Nephron progenitor cell (in vitro differentiated cells): ENCODE results near the gene SPACA5.
"Not testable (repeated sequence)": the region's sequence is repeated elsewhere in the genome, so short reads cannot be mapped to it uniquely, and the experiment has no call there.

Experiments
- DNase-seq: peaks from one replicate; pipeline ENCODE4 v3.0.0; 2021
- H3K27ac Mint-ChIP-seq: 2 replicates; pipeline ENCODE4 v1.8.0; 2021; ENCODE audit warnings: mild to moderate bottlenecking, moderate library complexity, mixed read lengths
- H3K27me3 Mint-ChIP-seq: 2 replicates; pipeline ENCODE4 v1.8.0; 2021; ENCODE audit warnings: mild to moderate bottlenecking, low read depth, mixed read lengths; ENCODE audit not compliant: poor library complexity
- H3K36me3 Mint-ChIP-seq: 2 replicates; pipeline ENCODE4 v1.8.0; 2021; ENCODE audit warnings: low read depth, mixed read lengths
- H3K4me1 Mint-ChIP-seq: 2 replicates; pipeline ENCODE4 v1.8.0; 2021; ENCODE audit warnings: mixed read lengths
- H3K4me3 Mint-ChIP-seq: 2 replicates; pipeline ENCODE4 v1.8.0; 2021; ENCODE audit warnings: mild to moderate bottlenecking, moderate library complexity, mixed read lengths
- H3K9me3 Mint-ChIP-seq: 2 replicates; pipeline ENCODE4 v1.8.0; 2021; ENCODE audit warnings: mild to moderate bottlenecking, moderate library complexity, mixed read lengths
- CTCF ChIP-seq: fragments of 200-600 bp; sonication (generic); IDR thresholded peaks from 2 replicates; pipeline ENCODE4 v1.5.0; 2021; ENCODE audit warnings: antibody characterized with exemption

Gene SPACA5

GRCh38 chrX:48030237-48030636 lies 23.4 kb downstream of the SPACA5 start:
- H3K27ac Mint-ChIP-seq, result no peak overlapping the region
- DNase-seq, result no peak
- H3K4me3 Mint-ChIP-seq, result no peak overlapping the region
- no peaks in the 10 kb centered on the region for H3K27me3 Mint-ChIP-seq
- TF ChIP-seq CTCF, result no peak
- peaks cover 55% of the 10 kb centered on the region for H3K9me3 Mint-ChIP-seq
- H3K36me3 Mint-ChIP-seq, result peaks cover 13% of the 10 kb centered on the region
- H3K4me1 Mint-ChIP-seq, result peaks cover 5% of the 10 kb centered on the region

DNA sequence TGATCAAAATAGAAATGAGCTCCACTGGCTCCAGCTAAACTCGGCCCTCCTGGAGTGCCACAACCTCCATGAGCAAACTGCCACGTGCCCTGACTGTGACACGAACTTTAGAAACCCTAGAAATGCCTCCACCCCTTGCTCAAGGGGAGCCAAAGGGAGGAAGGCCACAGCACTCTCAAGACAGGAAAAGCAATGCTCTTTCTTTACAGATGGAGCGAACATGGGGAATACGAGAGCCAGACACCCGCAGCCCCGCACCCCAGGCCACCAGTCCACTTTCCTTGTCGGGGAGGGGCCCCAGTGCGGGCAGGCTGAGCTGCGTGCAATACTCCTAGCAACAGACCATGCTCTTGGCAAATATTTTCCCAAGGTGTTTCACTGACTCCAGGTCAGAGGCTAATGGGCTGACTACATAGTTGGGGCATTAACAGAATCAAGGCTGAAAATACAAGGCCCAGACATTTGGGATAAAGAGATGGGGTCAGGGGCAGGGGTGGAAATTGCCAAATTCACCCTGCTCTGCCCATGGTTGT lies 23.9 kb downstream of the SPACA5 start:
- H3K4me1 Mint-ChIP-seq, H3K27me3 Mint-ChIP-seq, H3K4me3 Mint-ChIP-seq, H3K27ac Mint-ChIP-seq, DNase-seq: not testable (repeated sequence)
- Mint-ChIP-seq H3K36me3 (peaks cover 13% of the 10 kb centered on the region), H3K9me3 (peaks cover 55% of the 10 kb centered on the region)

GRCh38 chrX:48035891-48036290 lies 29.1 kb downstream of the SPACA5 start:
- DNase-seq, result no peak
- TF ChIP-seq CTCF, result no peak
- Mint-ChIP-seq H3K4me3 (no peak overlapping the region), H3K36me3 (peaks cover 13% of the 10 kb centered on the region), H3K4me1 (no peaks in the 10 kb centered on the region), H3K27me3 (peaks cover 2% of the 10 kb centered on the region), H3K27ac (no peak overlapping the region), H3K9me3 (peaks cover 37% of the 10 kb centered on the region)

GRCh38 chrX:48043056-48043455 lies 36.3 kb downstream of the SPACA5 start:
- Mint-ChIP-seq H3K36me3 (peaks cover 6% of the 10 kb centered on the region), H3K4me1 (no peaks in the 10 kb centered on the region), H3K27ac (peak overlapping the region; percentile 40), H3K27me3 (peaks cover 4% of the 10 kb centered on the region), H3K4me3 (no peak overlapping the region), H3K9me3 (peaks cover 49% of the 10 kb centered on the region)
- no peak for DNase-seq
- no peak for TF ChIP-seq CTCF

DNA sequence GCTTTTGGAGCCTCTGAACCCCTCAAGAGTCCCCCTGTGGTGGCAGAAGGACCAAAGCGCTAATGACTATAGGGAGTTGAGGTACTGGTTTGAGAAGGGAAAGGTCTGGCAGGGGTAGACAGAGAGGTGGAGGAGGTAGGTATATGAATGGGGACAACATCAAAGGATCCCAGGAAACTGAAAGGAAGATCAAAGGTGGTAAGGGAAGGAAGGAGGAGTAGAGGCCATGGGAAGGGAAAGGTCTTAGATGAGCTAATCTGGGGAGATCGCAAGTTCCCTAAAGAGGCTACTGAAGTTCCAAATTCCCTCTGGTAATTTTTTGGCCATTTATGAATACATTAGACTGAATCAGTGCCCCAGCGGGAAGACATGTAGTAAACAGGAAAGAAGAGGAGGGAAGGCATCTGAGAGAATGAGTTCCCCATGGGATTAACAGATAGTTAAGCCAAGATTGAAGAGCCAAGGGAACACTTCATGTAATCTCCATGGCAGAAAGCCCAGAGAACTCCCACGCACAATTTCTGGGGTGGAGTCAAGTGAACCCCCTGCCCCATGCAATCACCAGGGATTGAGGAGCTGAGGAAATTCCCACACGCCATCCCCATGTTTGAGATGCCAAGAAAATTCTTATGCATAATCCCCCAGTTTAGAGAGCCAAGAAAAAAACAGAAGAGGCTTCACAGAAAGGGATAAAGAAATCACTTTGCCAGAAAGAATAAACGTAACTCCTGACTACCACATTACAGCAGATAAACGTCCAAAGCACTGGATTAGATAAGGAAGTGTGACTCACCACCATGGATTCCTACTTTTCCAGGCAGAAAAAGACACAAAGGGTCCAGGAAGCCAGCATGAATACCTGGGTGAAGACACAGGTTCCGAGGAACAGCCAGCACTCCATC lies 38.9 kb downstream of the SPACA5 start:
- peaks cover 58% of the 10 kb centered on the region for H3K9me3 Mint-ChIP-seq
- no peak overlapping the region for H3K27ac Mint-ChIP-seq

More for the DNA sequence above, 38.9 kb downstream of the SPACA5 start:
- peaks cover 4% of the 10 kb centered on the region for H3K27me3 Mint-ChIP-seq
- H3K4me1 Mint-ChIP-seq, result no peaks in the 10 kb centered on the region
- DNase-seq, result no peak
- no peak for TF ChIP-seq CTCF
- H3K4me3 Mint-ChIP-seq, result no peak overlapping the region
- peaks cover 6% of the 10 kb centered on the region for H3K36me3 Mint-ChIP-seq
